ENCODE results near the gene THADA.

Gene THADA

GRCh38 chr2:43333656-43334144 lies 262.1 kb downstream of the THADA start:
- DNase-seq (ENCODE audit: low read depth) = peak; percentile 71
- H3K4me3 ChIP-seq (ENCODE audit: low read length) = peak overlapping the region; percentile 48

GRCh38 chr2:43333101-43333655 lies 262.7 kb downstream of the THADA start:
- DNase-seq (ENCODE audit: low read depth) = peak; percentile 25
- H3K4me3 ChIP-seq (ENCODE audit: low read length) = peak overlapping the region; percentile 48
- H3K9ac ChIP-seq (ENCODE audit: low read length) = peak overlapping the region; percentile 76
- H3K9me3 ChIP-seq (ENCODE audit: control insufficient read depth, low read length) = no peaks in the 10 kb centered on the region
- peaks cover 44% of the 10 kb centered on the region for H3K4me1 ChIP-seq (ENCODE audit: control insufficient read depth, insufficient read depth, low read length)
- H3K36me3 ChIP-seq (ENCODE audit: control insufficient read depth, insufficient read depth, low read length, severe bottlenecking) = no peaks in the 10 kb centered on the region
- no peaks in the 10 kb centered on the region for H3K27me3 ChIP-seq (replicated peaks; ENCODE audit: control insufficient read depth, insufficient read depth, low read length)

More at GRCh38 chr2:43333656-43334144, 262.1 kb downstream of the THADA start:
- Histone ChIP-seq H3K9ac (ENCODE audit: low read length) (peak overlapping the region; percentile 76), H3K9me3 (ENCODE audit: control insufficient read depth, low read length) (no peaks in the 10 kb centered on the region), H3K27me3 (replicated peaks; ENCODE audit: control insufficient read depth, insufficient read depth, low read length) (no peaks in the 10 kb centered on the region), H3K36me3 (ENCODE audit: control insufficient read depth, insufficient read depth, low read length, severe bottlenecking) (no peaks in the 10 kb centered on the region), H3K4me1 (ENCODE audit: control insufficient read depth, insufficient read depth, low read length) (peaks cover 44% of the 10 kb centered on the region)

DNA sequence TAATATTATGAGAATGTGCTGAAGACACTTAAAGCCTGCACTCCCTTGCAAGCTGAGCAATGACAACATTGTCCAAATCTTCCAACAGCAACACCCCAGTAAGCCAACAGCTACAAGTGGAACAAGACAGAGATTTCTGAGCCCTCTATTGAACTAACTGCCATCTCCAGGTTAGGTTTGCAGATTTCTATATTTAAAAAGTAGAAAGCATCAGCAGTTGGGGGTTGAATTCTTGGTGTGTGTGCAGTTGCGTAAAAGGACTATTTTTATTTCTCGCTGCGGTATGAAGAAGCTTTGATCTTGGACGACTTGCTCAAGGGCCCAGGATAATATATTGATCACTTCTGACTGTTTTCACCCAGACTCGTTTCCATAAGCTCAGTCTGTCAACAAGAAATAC lies 263.2 kb downstream of the THADA start:
- peaks cover 44% of the 10 kb centered on the region for H3K4me1 ChIP-seq (ENCODE audit: control insufficient read depth, insufficient read depth, low read length)
- H3K36me3 ChIP-seq (ENCODE audit: control insufficient read depth, insufficient read depth, low read length, severe bottlenecking) = no peaks in the 10 kb centered on the region
- DNase-seq (ENCODE audit: low read depth) = no peak
- H3K9me3 ChIP-seq (ENCODE audit: control insufficient read depth, low read length) = no peaks in the 10 kb centered on the region
- H3K9ac ChIP-seq (ENCODE audit: low read length) = peak overlapping the region; percentile 76
- H3K4me3 ChIP-seq (ENCODE audit: low read length) = peak overlapping the region; percentile 48
- H3K27me3 ChIP-seq (replicated peaks; ENCODE audit: control insufficient read depth, insufficient read depth, low read length) = no peaks in the 10 kb centered on the region

DNA sequence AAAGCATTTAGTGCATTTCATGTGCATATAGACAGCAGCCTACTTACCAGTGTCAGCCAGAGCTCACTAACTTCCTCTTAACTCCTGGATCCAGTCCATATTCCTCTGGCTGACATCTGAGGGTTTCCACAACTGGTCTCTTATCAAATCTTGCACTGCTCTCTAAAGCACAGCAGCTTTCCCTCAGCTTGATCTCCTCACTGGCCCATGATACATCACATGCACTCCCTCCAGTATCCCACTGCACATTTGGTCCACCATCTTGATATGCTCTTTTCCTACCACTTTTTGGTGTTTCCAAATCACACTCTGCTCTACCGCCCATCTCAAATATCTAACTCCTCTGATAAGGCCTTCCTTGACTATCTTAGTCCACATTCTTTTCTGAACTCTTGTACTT lies 264.4 kb downstream of the THADA start:
- H3K4me3 ChIP-seq (ENCODE audit: low read length) = no peak overlapping the region
- no peaks in the 10 kb centered on the region for H3K36me3 ChIP-seq (ENCODE audit: control insufficient read depth, insufficient read depth, low read length, severe bottlenecking)
- H3K9ac ChIP-seq (ENCODE audit: low read length) = no peak overlapping the region
- H3K27me3 ChIP-seq (replicated peaks; ENCODE audit: control insufficient read depth, insufficient read depth, low read length) = no peaks in the 10 kb centered on the region
- no peak for DNase-seq (ENCODE audit: low read depth)
- H3K4me1 ChIP-seq (ENCODE audit: control insufficient read depth, insufficient read depth, low read length) = peaks cover 33% of the 10 kb centered on the region
- no peaks in the 10 kb centered on the region for H3K9me3 ChIP-seq (ENCODE audit: control insufficient read depth, low read length)

GRCh38 chr2:43329637-43330036 lies 266.2 kb downstream of the THADA start:
- no peak overlapping the region for H3K9ac ChIP-seq (ENCODE audit: low read length)
- H3K9me3 ChIP-seq (ENCODE audit: control insufficient read depth, low read length) = no peaks in the 10 kb centered on the region
- H3K4me1 ChIP-seq (ENCODE audit: control insufficient read depth, insufficient read depth, low read length) = peaks cover 39% of the 10 kb centered on the region
- no peak for DNase-seq (ENCODE audit: low read depth)
- no peak overlapping the region for H3K4me3 ChIP-seq (ENCODE audit: low read length)
- H3K27me3 ChIP-seq (replicated peaks; ENCODE audit: control insufficient read depth, insufficient read depth, low read length) = no peaks in the 10 kb centered on the region
- peaks cover 4% of the 10 kb centered on the region for H3K36me3 ChIP-seq (ENCODE audit: control insufficient read depth, insufficient read depth, low read length, severe bottlenecking)

- Histone ChIP-seq H3K9me3 (ENCODE audit: control insufficient read depth, low read length) (no peaks in the 10 kb centered on the region), H3K4me3 (ENCODE audit: low read length) (no peak overlapping the region), H3K27me3 (replicated peaks; ENCODE audit: control insufficient read depth, insufficient read depth, low read length) (no peaks in the 10 kb centered on the region), H3K9ac (ENCODE audit: low read length) (no peak overlapping the region), H3K4me1 (ENCODE audit: control insufficient read depth, insufficient read depth, low read length) (peaks cover 41% of the 10 kb centered on the region), H3K36me3 (ENCODE audit: control insufficient read depth, insufficient read depth, low read length, severe bottlenecking) (peaks cover 4% of the 10 kb centered on the region)
- DNase-seq (ENCODE audit: low read depth) = no peak
These were observed 267.0 kb downstream of the THADA start for GRCh38 chr2:43328832-43329231.

GRCh38 chr2:43328133-43328532 lies 267.7 kb downstream of the THADA start:
- H3K27me3 ChIP-seq (replicated peaks; ENCODE audit: control insufficient read depth, insufficient read depth, low read length) = no peaks in the 10 kb centered on the region
- peaks cover 43% of the 10 kb centered on the region for H3K4me1 ChIP-seq (ENCODE audit: control insufficient read depth, insufficient read depth, low read length)
- H3K4me3 ChIP-seq (ENCODE audit: low read length) = no peak overlapping the region
- H3K9ac ChIP-seq (ENCODE audit: low read length) = no peak overlapping the region
- no peak for DNase-seq (ENCODE audit: low read depth)
- H3K9me3 ChIP-seq (ENCODE audit: control insufficient read depth, low read length) = no peaks in the 10 kb centered on the region
- peaks cover 4% of the 10 kb centered on the region for H3K36me3 ChIP-seq (ENCODE audit: control insufficient read depth, insufficient read depth, low read length, severe bottlenecking)

DNA sequence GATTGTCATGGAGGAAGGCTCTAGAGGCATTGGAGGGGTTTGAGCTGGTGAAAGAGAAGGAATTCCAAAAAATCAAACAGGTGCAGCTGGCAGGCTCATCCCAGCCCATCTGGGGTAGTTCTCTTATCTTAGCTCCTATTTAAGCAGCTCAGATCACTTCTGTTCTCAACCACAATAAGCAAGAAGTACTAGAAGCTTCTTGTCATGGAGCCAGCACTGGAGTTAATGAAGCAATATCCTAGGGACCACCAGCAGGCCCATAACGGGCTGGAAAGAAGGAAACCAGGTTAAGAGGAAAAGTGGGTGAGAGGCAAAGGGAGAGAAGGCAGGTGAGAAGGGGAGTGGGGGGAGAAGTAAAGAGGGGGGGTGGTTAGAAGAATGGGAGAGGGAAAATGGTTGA lies 268.7 kb downstream of the THADA start:
- Histone ChIP-seq H3K9me3 (ENCODE audit: control insufficient read depth, low read length) (no peaks in the 10 kb centered on the region), H3K36me3 (ENCODE audit: control insufficient read depth, insufficient read depth, low read length, severe bottlenecking) (peaks cover 4% of the 10 kb centered on the region), H3K4me1 (ENCODE audit: control insufficient read depth, insufficient read depth, low read length) (peaks cover 33% of the 10 kb centered on the region), H3K27me3 (replicated peaks; ENCODE audit: control insufficient read depth, insufficient read depth, low read length) (no peaks in the 10 kb centered on the region), H3K9ac (ENCODE audit: low read length) (no peak overlapping the region), H3K4me3 (ENCODE audit: low read length) (no peak overlapping the region)
- DNase-seq (ENCODE audit: low read depth) = no peak

DNA sequence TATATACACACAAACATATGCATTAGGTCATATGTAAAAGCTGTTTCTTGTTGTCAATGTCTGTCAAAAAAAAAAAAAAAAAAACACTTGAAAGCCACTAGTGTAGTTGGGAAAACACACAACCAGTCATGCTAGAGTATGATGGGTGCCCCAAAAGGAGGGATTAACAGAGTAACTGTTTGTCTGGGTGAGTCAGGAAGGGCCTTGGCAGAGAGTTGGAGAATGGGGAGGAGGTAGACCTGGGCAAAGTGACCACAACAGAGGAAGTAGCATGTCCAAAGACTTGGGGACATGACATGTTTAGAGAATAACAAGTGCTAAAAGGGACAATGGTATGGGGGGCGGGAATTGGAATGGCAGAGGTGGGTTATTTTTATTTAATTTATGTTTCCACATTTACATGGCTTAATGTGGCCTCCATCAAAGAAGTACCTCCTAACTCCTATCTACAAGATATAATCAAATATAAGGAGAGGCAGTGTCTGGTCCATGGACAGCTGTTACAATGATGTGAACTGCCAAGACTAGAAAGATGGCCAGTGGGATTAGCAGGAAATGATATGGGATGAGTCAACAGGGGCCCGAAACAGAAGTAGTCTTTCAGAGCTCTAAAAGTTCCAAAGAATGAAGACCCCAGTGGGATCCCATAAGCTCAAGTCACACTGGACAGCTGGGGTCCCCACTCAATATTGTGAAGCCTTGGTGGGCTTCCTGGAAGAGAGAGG lies 269.6 kb downstream of the THADA start:
- H3K4me3 ChIP-seq (ENCODE audit: low read length) = no peak overlapping the region
- peaks cover 4% of the 10 kb centered on the region for H3K36me3 ChIP-seq (ENCODE audit: control insufficient read depth, insufficient read depth, low read length, severe bottlenecking)
- H3K27me3 ChIP-seq (replicated peaks; ENCODE audit: control insufficient read depth, insufficient read depth, low read length) = no peaks in the 10 kb centered on the region
- H3K9me3 ChIP-seq (ENCODE audit: control insufficient read depth, low read length) = no peaks in the 10 kb centered on the region
- peaks cover 26% of the 10 kb centered on the region for H3K4me1 ChIP-seq (ENCODE audit: control insufficient read depth, insufficient read depth, low read length)
- DNase-seq (ENCODE audit: low read depth) = no peak
- no peak overlapping the region for H3K9ac ChIP-seq (ENCODE audit: low read length)

DNA sequence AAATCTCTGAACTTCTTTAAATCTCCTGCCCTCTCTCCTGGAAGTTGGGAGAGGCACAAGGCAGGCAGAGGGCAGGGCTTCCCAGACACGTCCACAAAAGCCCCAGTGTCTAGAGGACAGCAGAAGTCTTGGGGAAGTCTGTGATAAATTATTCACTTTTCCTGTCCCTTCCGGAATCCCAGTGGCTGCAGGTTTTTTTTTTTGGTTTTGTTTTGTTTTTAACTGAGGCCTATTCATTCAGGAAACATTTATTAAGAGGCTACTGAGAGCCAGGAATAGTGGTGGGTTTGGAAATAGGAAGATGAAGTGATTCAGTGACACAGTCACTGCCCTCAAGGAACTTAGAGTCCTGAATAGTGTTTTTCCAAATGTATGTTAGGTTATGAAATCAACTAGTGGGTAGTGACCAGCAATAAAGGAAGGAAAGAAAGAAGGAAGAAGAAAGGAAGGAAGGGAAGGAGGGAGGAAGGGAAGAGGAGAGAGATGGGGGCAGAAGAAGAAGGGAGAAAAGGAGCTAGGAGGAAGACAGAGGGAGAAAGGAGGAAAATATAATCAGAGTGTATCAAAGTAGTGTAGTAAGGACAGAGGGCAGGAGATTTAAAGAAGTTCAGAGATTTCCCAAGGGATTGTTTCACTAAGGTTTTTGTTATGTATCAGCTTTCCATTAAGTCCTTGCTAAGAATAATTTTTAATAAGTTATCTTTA lies 270.6 kb downstream of the THADA start:
- peaks cover 20% of the 10 kb centered on the region for H3K4me1 ChIP-seq (ENCODE audit: control insufficient read depth, insufficient read depth, low read length)
- H3K27me3 ChIP-seq (replicated peaks; ENCODE audit: control insufficient read depth, insufficient read depth, low read length) = no peaks in the 10 kb centered on the region
- DNase-seq (ENCODE audit: low read depth) = no peak
- H3K4me3 ChIP-seq (ENCODE audit: low read length) = peak overlapping the region; percentile 56
- H3K36me3 ChIP-seq (ENCODE audit: control insufficient read depth, insufficient read depth, low read length, severe bottlenecking) = peaks cover 4% of the 10 kb centered on the region
- H3K9me3 ChIP-seq (ENCODE audit: control insufficient read depth, low read length) = no peaks in the 10 kb centered on the region
- peak overlapping the region; percentile 73 for H3K9ac ChIP-seq (ENCODE audit: low read length)
